HG03095 (cell line): ENCODE results near the gene ADSS2.
"Not testable (repeated sequence)": the region's sequence is repeated elsewhere in the genome, so short reads cannot be mapped to it uniquely, and the experiment has no call there.

Source experiments
- ATAC-seq: cut with Tn5 transposase; IDR thresholded peaks from one replicate; pipeline ENCODE4 v1.9.1; 2021; ENCODE audit warnings: moderate library complexity; ENCODE audit not compliant: unreplicated experiment

The ADSS2 gene

GRCh38 chr1:244368279-244368678, 83.4 kb downstream of the ADSS2 start:
- ATAC-seq: no peak

GRCh38 chr1:244367399-244368114, 84.2 kb downstream of the ADSS2 start:
- no peak for ATAC-seq

GRCh38 chr1:244365809-244366208, 85.9 kb downstream of the ADSS2 start:
- no peak for ATAC-seq

GRCh38 chr1:244365262-244365661, 86.4 kb downstream of the ADSS2 start:
- ATAC-seq: not testable (repeated sequence)

GRCh38 chr1:244362476-244362875, 89.2 kb downstream of the ADSS2 start:
- ATAC-seq: no peak

- ATAC-seq: no peak
Measured at GRCh38 chr1:244361764-244362473, 89.8 kb downstream of the ADSS2 start.
